Fibroblast of the aortic adventitia (primary cell): ENCODE measurements around the gene CSNK1A1. TPM values are rescaled to one million over a fixed set of nuclear protein-coding genes. Genes with fewer than 3 reads are reported as not detected.
"Not testable (repeated sequence)": the region's sequence is repeated elsewhere in the genome, so short reads cannot be mapped to it uniquely, and the experiment has no call there.

Source experiments
- DNase-seq: peaks from one replicate; pipeline ENCODE4 v3.0.0-alpha.2; 2010; ENCODE audit warnings: low read depth
- H3K4me3 ChIP-seq: 2 replicates; pipeline ENCODE4 v1.5.1; 2011; ENCODE audit warnings: low read depth, mild to moderate bottlenecking, control low read depth, low read length, moderate library complexity
- total RNA-seq: library from RNA; depleted of rRNA; stranded (reverse); fragments of >200 nt; gene quantifications from 2 replicates; pipeline ENCODE4 v1.2.3, GENCODE V29; 2012; ENCODE audit warnings: low replicate concordance
- TF ChIP-seq, protein P1 (sequence below): IDR thresholded peaks from 2 replicates; pipeline ENCODE4 v1.5.1; 2011; ENCODE audit warnings: mild to moderate bottlenecking, low read length, control low read depth, inconsistent platforms; ENCODE audit not compliant: insufficient read depth

CSNK1A1 gene
- total RNA-seq, 1 donor = 394 TPM

- DNase-seq = no peak
- TF ChIP-seq, protein P1, sequence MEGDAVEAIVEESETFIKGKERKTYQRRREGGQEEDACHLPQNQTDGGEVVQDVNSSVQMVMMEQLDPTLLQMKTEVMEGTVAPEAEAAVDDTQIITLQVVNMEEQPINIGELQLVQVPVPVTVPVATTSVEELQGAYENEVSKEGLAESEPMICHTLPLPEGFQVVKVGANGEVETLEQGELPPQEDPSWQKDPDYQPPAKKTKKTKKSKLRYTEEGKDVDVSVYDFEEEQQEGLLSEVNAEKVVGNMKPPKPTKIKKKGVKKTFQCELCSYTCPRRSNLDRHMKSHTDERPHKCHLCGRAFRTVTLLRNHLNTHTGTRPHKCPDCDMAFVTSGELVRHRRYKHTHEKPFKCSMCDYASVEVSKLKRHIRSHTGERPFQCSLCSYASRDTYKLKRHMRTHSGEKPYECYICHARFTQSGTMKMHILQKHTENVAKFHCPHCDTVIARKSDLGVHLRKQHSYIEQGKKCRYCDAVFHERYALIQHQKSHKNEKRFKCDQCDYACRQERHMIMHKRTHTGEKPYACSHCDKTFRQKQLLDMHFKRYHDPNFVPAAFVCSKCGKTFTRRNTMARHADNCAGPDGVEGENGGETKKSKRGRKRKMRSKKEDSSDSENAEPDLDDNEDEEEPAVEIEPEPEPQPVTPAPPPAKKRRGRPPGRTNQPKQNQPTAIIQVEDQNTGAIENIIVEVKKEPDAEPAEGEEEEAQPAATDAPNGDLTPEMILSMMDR = no peak
- H3K4me3 ChIP-seq = no peak overlapping the region
Observed at GRCh38 chr5:149575131-149575530, 23.9 kb upstream of the CSNK1A1 start.

- no peak for DNase-seq
- no peak overlapping the region for H3K4me3 ChIP-seq
- TF ChIP-seq, protein P1 = no peak
Observed at GRCh38 chr5:149572576-149573231, 21.5 kb upstream of the CSNK1A1 start.

DNA sequence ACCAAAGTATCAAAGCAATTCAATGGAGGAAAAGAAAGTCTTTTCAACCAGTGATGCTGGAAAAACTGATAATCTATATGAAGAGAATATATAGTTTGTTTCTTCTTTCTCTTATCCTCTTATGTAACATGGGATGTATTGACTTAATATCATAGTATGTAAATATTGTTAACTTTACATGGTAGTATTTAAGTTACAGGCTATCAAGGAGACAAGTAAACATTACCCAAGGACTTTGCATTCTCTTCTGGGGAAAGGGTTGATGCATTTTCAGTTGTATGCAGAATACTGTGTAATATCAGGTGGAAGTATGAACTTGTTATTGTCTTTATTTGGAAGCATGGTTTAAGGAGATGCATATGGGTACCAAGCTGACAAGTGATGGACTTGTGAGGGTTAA is 20.9 kb upstream of the CSNK1A1 start:
- TF ChIP-seq, protein P1 = no peak
- DNase-seq = no peak
- no peak overlapping the region for H3K4me3 ChIP-seq

- TF ChIP-seq, protein P1 = no peak
- DNase-seq = no peak
- no peak overlapping the region for H3K4me3 ChIP-seq
Observed at GRCh38 chr5:149567226-149567625, 16.0 kb upstream of the CSNK1A1 start.

DNA sequence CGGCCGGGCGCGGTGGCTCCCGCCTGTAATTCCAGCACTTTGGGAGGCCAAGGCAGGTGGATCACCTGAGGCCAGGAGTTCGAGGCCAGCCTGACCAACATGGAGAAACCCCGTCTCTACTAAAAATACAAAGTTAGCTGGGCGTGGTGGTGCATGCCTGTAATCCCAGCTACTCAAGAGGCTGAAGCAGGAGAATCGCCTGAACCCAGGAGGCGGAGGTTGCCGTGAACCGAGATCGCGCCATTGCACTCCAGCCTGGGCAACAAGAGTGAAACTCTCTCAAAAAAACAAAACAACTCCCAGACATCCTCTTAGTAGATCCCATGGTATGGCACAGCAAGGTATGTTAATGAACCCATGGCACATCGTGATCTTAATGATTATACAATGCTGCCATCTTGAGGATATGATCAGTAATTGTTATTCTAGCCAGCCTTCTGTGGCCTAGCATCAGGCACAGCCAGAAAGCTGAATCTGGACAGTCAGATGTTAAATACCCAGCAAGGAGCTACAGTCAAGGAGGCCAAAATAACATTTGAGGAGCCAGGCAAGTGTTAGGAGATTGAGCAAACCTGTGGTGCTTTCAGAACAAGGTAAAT is 13.4 kb upstream of the CSNK1A1 start:
- TF ChIP-seq, protein P1 = peak; percentile 44
- peak; percentile 92 for DNase-seq
- H3K4me3 ChIP-seq = not testable (repeated sequence)

DNA sequence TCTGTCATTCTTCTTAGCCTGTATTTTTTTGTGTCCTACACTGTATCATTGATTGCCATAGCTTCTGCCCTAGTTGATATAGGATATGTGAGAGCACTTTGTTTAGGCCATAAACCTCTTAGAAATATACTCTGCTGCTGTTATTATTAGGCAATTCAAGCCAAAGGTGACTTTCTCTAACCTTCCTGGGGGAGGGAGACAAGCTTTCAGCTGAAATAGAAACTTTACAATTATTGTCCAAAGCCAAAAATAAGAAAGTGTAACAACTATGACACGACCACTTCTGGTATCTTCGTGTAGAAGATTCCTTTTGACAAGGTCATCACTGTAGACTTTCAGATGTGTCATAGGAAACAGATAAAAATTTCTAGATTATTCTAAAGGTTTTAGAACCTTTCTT is 12.2 kb upstream of the CSNK1A1 start:
- TF ChIP-seq, protein P1 = no peak
- no peak overlapping the region for H3K4me3 ChIP-seq
- peak; percentile 53 for DNase-seq
